A673 (cell line): Measurements from ENCODE around the gene FAM234B. TPM values are rescaled to one million over a fixed set of nuclear protein-coding genes. Genes with fewer than 3 reads are reported as not detected.

Experiments
- BruUV-seq: library from RNA; stranded (reverse); fragments of 400-500 nt; replicated peaks from 2 replicates; lab custom pipeline; 2021; lab: Mats Ljungman, UMichigan
- CTCF ChIA-PET: fragments of 300-600 bp; sonication (Branson Sonifier 250); formaldehyde crosslinking; loops from one replicate; lab custom pipeline; 2022; ENCODE audit warnings: antibody characterized with exemption; lab: Charles Lee
- POLR2A ChIA-PET: fragments of 300-600 bp; sonication (Branson Sonifier 250); formaldehyde crosslinking; loops from one replicate; lab custom pipeline; 2022; ENCODE audit warnings: antibody characterized with exemption; ENCODE audit not compliant: low non-redundant PET; lab: Charles Lee
- DNase-seq: peaks from one replicate; pipeline ENCODE4 v3.0.0-alpha.2; 2015; ENCODE audit warnings: low spot score
- H3K27ac ChIP-seq: fragments of 200-600 bp; sonication (generic); 2 replicates; pipeline ENCODE4 v1.5.1; 2016; ENCODE audit warnings: mixed run types, low read depth, mild to moderate bottlenecking, mixed read lengths, antibody characterized with exemption, low read length; ENCODE audit not compliant: poor library complexity, severe bottlenecking
- H3K27me3 ChIP-seq: fragments of 200-600 bp; sonication (generic); replicated peaks from 2 replicates; pipeline ENCODE4 v1.6.1; 2017; ENCODE audit warnings: mixed run types, low read depth, mild to moderate bottlenecking, mixed read lengths, antibody characterized with exemption, low read length; ENCODE audit not compliant: insufficient read depth, poor library complexity
- H3K36me3 ChIP-seq: fragments of 200-600 bp; sonication (generic); 2 replicates; pipeline ENCODE4 v1.6.1; 2016; ENCODE audit warnings: mixed run types, mild to moderate bottlenecking, mixed read lengths, antibody characterized with exemption, low read length; ENCODE audit not compliant: insufficient read depth, poor library complexity, severe bottlenecking
- H3K4me1 ChIP-seq: fragments of 200-600 bp; sonication (generic); 2 replicates; pipeline ENCODE4 v1.6.1; 2017; ENCODE audit warnings: mixed run types, mild to moderate bottlenecking, mixed read lengths, antibody characterized with exemption, low read length; ENCODE audit not compliant: insufficient read depth, poor library complexity, severe bottlenecking
- H3K4me3 ChIP-seq: fragments of 200-600 bp; sonication (generic); 2 replicates; pipeline ENCODE4 v1.5.1; 2016; ENCODE audit warnings: low read depth, mixed run types, mild to moderate bottlenecking, mixed read lengths, low read length; ENCODE audit not compliant: poor library complexity, severe bottlenecking
- H3K9me3 ChIP-seq: fragments of 200-600 bp; sonication (generic); 2 replicates; pipeline ENCODE4 v1.6.1; 2016; ENCODE audit warnings: mixed run types, low read depth, mild to moderate bottlenecking, mixed read lengths, antibody characterized with exemption, low read length; ENCODE audit not compliant: poor library complexity, severe bottlenecking
- CTCF ChIP-seq: fragments of 300-800, 200-600 bp; sonication (generic); conservative IDR thresholded peaks from 2 replicates; pipeline ENCODE4 v1.5.1; 2017; ENCODE audit warnings: low read depth, mild to moderate bottlenecking, antibody characterized with exemption, low read length, moderate library complexity, mixed read lengths
- EZH2 ChIP-seq: fragments of 200-600 bp; sonication (generic); IDR thresholded peaks from 2 replicates; pipeline ENCODE4 v1.6.1; 2017; ENCODE audit warnings: borderline replicate concordance, low read depth, mild to moderate bottlenecking, mixed read lengths, antibody characterized with exemption, low read length; ENCODE audit not compliant: poor library complexity, severe bottlenecking
- intact Hi-C: fragments of 100-400 bp; cut with micrococcal nuclease; formaldehyde crosslinking; loops from one replicate; pipeline ENCODE4 v1.10.0; 2022; ENCODE audit not compliant: unreplicated experiment
- total RNA-seq: library from RNA; stranded (reverse); gene quantifications from 2 replicates; pipeline ENCODE4 v1.2.3, GENCODE V29; 2021

FAM234B gene
- total RNA-seq, 1 experiment from 2014 or later, result 11.8 TPM

GRCh38 chr12:13002301-13003097, 41.7 kb upstream of the FAM234B start:
- Histone ChIP-seq H3K36me3 (no peaks in the 10 kb centered on the region), H3K9me3 (no peaks in the 10 kb centered on the region), H3K4me3 (no peak overlapping the region), H3K27me3 (no peaks in the 10 kb centered on the region), H3K27ac (no peak overlapping the region), H3K4me1 (no peaks in the 10 kb centered on the region)
- ChIA-PET CTCF (no interaction called here), POLR2A (no interaction called here)
- DNase-seq, result no peak
- TSS peak; percentile 18 for BruUV-seq
- TF ChIP-seq EZH2 (no peak), CTCF (no peak)
- intact Hi-C loops, result no loop called here

- no peak for DNase-seq
- Histone ChIP-seq H3K36me3 (no peaks in the 10 kb centered on the region), H3K27ac (no peak overlapping the region), H3K4me1 (no peaks in the 10 kb centered on the region), H3K4me3 (no peak overlapping the region), H3K27me3 (no peaks in the 10 kb centered on the region), H3K9me3 (no peaks in the 10 kb centered on the region)
- ChIA-PET POLR2A (no interaction called here), CTCF (no interaction called here)
- TF ChIP-seq CTCF, result no peak
- no peak for TF ChIP-seq EZH2
- intact Hi-C loops, result no loop called here
- no TSS peak for BruUV-seq
Observed at GRCh38 chr12:13004361-13004760, 39.8 kb upstream of the FAM234B start.

- Histone ChIP-seq H3K4me1 (no peaks in the 10 kb centered on the region), H3K27ac (no peak overlapping the region), H3K27me3 (no peaks in the 10 kb centered on the region), H3K9me3 (no peaks in the 10 kb centered on the region), H3K4me3 (no peak overlapping the region), H3K36me3 (no peaks in the 10 kb centered on the region)
- CTCF ChIA-PET, result no interaction called here
- intact Hi-C loops, result no loop called here
- no TSS peak for BruUV-seq
- no peak for TF ChIP-seq CTCF
- no peak for TF ChIP-seq EZH2
- POLR2A ChIA-PET, result no interaction called here
- DNase-seq, result no peak
Observed at GRCh38 chr12:13004986-13005385, 39.2 kb upstream of the FAM234B start.
